Measurements from ENCODE around the gene TNK1.

Gene TNK1

GRCh38 chr17:7392696-7393612 is 12.1 kb downstream of the TNK1 start:
- DNase-seq, result no peak

- peak; percentile 81 for DNase-seq
Observed at GRCh38 chr17:7393613-7394451, 12.9 kb downstream of the TNK1 start.

GRCh38 chr17:7394452-7395191 is 13.7 kb downstream of the TNK1 start, which contains the start of gene PLSCR3:
Gene PLSCR3 (minus strand): TSS chr17:7394525. CDS start chr17:7394110, 415 bp downstream.
- peak; percentile 86 for DNase-seq

- DNase-seq, result no peak
Observed at GRCh38 chr17:7396147-7396546, 15.3 kb downstream of the TNK1 start.

- DNase-seq, result no peak
Observed at GRCh38 chr17:7398612-7399011, 17.7 kb downstream of the TNK1 start.

GRCh38 chr17:7403043-7403726 is 22.3 kb downstream of the TNK1 start:
- DNase-seq, result peak; percentile 22

GRCh38 chr17:7403727-7403976 is 22.8 kb downstream of the TNK1 start:
- no peak for DNase-seq

GRCh38 chr17:7403977-7404736 is 23.3 kb downstream of the TNK1 start, which contains the start of gene TMEM256:
Gene TMEM256 (minus strand): TSS chr17:7404097. CDS start chr17:7404084, 13 bp downstream.
- peak; percentile 97 for DNase-seq

- peak; percentile 83 for DNase-seq
Observed at GRCh38 chr17:7404737-7405349, 24.0 kb downstream of the TNK1 start.

- DNase-seq, result no peak
Observed at GRCh38 chr17:7405350-7406234, 24.7 kb downstream of the TNK1 start.

- no peak for DNase-seq
Observed at GRCh38 chr17:7406235-7406825, 25.4 kb downstream of the TNK1 start.

GRCh38 chr17:7407082-7407481 is 26.2 kb downstream of the TNK1 start:
- no peak for DNase-seq

GRCh38 chr17:7407485-7408251 is 26.8 kb downstream of the TNK1 start, which contains the start of gene NLGN2:
Gene NLGN2 (plus strand): TSS chr17:7407845. CDS start chr17:7408256, 411 bp downstream.
- DNase-seq, result no peak

GRCh38 chr17:7408252-7408727 is 27.4 kb downstream of the TNK1 start:
- DNase-seq, result peak; percentile 51

GRCh38 chr17:7408863-7409262 is 28.0 kb downstream of the TNK1 start:
- DNase-seq, result no peak

GRCh38 chr17:7409716-7410115 is 28.8 kb downstream of the TNK1 start:
- DNase-seq, result no peak

GRCh38 chr17:7410634-7411426 is 29.9 kb downstream of the TNK1 start:
- no peak for DNase-seq

GRCh38 chr17:7411427-7411750 is 30.5 kb downstream of the TNK1 start:
- no peak for DNase-seq
